Natural killer cell treated with Interleukin-12 subunit alpha and Interleukin-12 subunit beta and Interleukin-15 and Interleukin-18, amount 100 ng/mL, for 72 hours (primary cell): Measurements from ENCODE around the gene WDFY2. TPM values are rescaled to one million over a fixed set of nuclear protein-coding genes. Genes with fewer than 3 reads are reported as not detected.

Experiments
- ATAC-seq, 2 donors: fragments of 150-1000 bp; cut with Tn5 transposase in 1 of 2; sonication (Bioruptor Pico), chemical (Tn5 transposase) in 1 of 2; 2 replicates each; pipeline ENCODE4 v1.10.0; 2021
- DNase-seq: peaks from one replicate; pipeline ENCODE4 v3.0.0; 2022; ENCODE audit warnings: low spot score
- H3K27ac Mint-ChIP-seq, 2 donors: 1 replicate in 1 of 2; 2 replicates in 1 of 2; pipeline ENCODE4 v1.8.0; 2022; ENCODE audit warnings: mixed read lengths in 2 of 2, mild to moderate bottlenecking in 1 of 2, moderate library complexity in 1 of 2
- H3K27me3 Mint-ChIP-seq, 2 donors: 1 replicate in 1 of 2; 2 replicates in 1 of 2; pipeline ENCODE4 v1.8.0; 2022; ENCODE audit warnings: mixed read lengths in 2 of 2
- H3K36me3 Mint-ChIP-seq: one replicate; pipeline ENCODE4 v1.8.0; 2022; ENCODE audit warnings: mixed read lengths
- H3K4me1 Mint-ChIP-seq, 2 donors: 1 replicate in 1 of 2; 2 replicates in 1 of 2; pipeline ENCODE4 v1.8.0; 2022; ENCODE audit warnings: low read depth in 2 of 2, mixed read lengths in 2 of 2, mild to moderate bottlenecking in 1 of 2
- H3K4me3 Mint-ChIP-seq: one replicate; pipeline ENCODE4 v1.8.0; 2022; ENCODE audit warnings: mixed read lengths
- H3K9me3 Mint-ChIP-seq: 2 replicates; pipeline ENCODE4 v1.8.0; 2022; ENCODE audit warnings: mixed read lengths
- total RNA-seq, 2 donors: library from RNA; stranded (reverse); gene quantifications; one replicate each; pipeline ENCODE4 v1.2.3, GENCODE V29; 2022

The WDFY2 gene
- total RNA-seq, 2 donors from 2014 or later = 9.3 to 12.1 TPM

GRCh38 chr13:51600703-51601102 is 16.4 kb downstream of the WDFY2 start:
- Mint-ChIP-seq H3K27ac (no peak overlapping the region), H3K36me3 (no peaks in the 10 kb centered on the region), H3K27me3 (no peaks in the 10 kb centered on the region), H3K4me1 (peaks cover 18 to 31% of the 10 kb centered on the region in 2 donors), H3K9me3 (peaks cover 2% of the 10 kb centered on the region), H3K4me3 (no peak overlapping the region)
- DNase-seq (no peak), ATAC-seq (no peak)

DNA sequence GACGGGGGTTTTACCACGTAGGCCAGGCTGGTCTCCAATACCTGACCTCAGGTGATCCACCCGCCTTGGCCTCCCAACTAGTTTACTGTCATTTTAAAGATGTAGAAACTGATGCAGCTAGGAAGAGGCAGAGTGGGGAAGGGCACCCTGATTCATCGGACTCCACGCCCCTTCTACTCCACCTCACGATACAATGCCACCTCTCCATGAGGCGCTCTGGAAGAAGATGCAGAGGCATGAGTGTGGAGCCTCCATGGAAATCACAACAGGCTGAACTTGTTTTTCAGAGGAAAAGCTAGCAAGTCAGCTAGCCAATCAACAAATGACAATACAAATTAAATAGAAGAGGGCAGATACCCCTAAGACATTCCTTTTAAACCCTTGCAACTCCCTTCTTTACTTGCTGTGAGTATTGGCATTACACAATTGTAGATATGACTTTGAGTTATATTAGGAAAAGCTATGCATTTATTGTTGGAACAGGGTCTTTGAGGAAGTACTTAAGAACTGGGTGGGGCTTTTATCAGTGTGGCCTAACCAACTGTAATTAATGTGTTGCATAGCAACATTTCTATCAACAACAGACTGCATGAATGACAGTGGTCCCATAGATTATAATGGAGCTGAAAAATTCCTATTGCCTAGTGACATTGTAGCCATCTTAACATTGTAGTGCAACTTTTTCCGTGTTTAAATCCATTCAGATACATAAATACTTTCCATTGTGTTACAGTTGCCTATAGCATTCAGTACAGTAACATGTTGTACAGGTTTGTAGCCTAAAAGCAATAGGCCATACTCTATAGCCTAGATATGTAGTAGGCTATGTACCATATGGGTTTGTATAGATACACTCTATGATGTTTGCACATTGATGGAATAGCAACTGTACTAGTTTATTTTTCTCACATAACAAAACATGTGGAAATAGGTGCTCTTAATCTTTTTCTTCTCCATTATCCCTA is 17.6 kb downstream of the WDFY2 start:
- no peak for DNase-seq
- Mint-ChIP-seq H3K27me3 (no peaks in the 10 kb centered on the region), H3K4me1 (peaks cover 18 to 31% of the 10 kb centered on the region in 2 donors), H3K27ac (no peak overlapping the region), H3K36me3 (no peaks in the 10 kb centered on the region), H3K4me3 (no peak overlapping the region), H3K9me3 (peaks cover 2% of the 10 kb centered on the region)
- no peak for ATAC-seq

DNA sequence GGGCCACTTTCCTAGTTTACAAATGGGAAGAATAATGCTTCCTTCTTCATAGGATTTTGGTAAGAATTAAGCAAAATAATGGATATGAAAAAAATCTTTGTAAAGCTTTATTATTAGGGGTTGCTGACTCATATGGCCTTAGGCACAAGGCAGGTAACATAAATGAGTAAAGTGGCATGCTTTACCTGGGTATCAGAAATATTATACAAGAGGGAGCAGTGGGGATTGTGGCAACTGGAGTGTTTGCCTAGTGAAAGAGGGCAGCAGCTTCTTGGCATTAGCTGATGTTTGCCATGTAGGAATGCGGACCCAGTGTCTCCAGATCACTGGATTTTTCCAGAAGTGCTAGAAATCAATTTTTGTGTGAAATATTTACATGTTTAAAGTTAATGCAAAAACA is 19.5 kb downstream of the WDFY2 start:
- Mint-ChIP-seq H3K9me3 (peaks cover 2% of the 10 kb centered on the region), H3K4me3 (no peak overlapping the region), H3K4me1 (peaks cover 18 to 37% of the 10 kb centered on the region in 2 donors), H3K27me3 (no peaks in the 10 kb centered on the region), H3K27ac (no peak overlapping the region), H3K36me3 (no peaks in the 10 kb centered on the region)
- ATAC-seq = no peak
- no peak for DNase-seq

GRCh38 chr13:51605698-51606097 is 21.4 kb downstream of the WDFY2 start:
- DNase-seq (no peak), ATAC-seq (no peak)
- Mint-ChIP-seq H3K27ac (no peak overlapping the region), H3K9me3 (peaks cover 2% of the 10 kb centered on the region), H3K27me3 (no peaks in the 10 kb centered on the region), H3K4me1 (peaks cover 5 to 33% of the 10 kb centered on the region in 2 donors), H3K4me3 (no peak overlapping the region), H3K36me3 (no peaks in the 10 kb centered on the region)

- H3K36me3 Mint-ChIP-seq = no peaks in the 10 kb centered on the region
- H3K27ac Mint-ChIP-seq = no peak overlapping the region
- H3K4me1 Mint-ChIP-seq = peaks cover 10 to 27% of the 10 kb centered on the region in 2 donors
- peaks cover 2% of the 10 kb centered on the region for H3K9me3 Mint-ChIP-seq
- no peaks in the 10 kb centered on the region for H3K27me3 Mint-ChIP-seq
- DNase-seq (no peak), ATAC-seq (no peak)
- no peak overlapping the region for H3K4me3 Mint-ChIP-seq
Measured at GRCh38 chr13:51607165-51607564, 22.9 kb downstream of the WDFY2 start.

GRCh38 chr13:51608857-51609406 is 24.7 kb downstream of the WDFY2 start:
- H3K36me3 Mint-ChIP-seq = no peaks in the 10 kb centered on the region
- H3K9me3 Mint-ChIP-seq = peaks cover 2% of the 10 kb centered on the region
- peaks cover 10 to 17% of the 10 kb centered on the region in 2 donors for H3K4me1 Mint-ChIP-seq
- ATAC-seq = no peak
- no peaks in the 10 kb centered on the region for H3K27me3 Mint-ChIP-seq
- no peak overlapping the region for H3K4me3 Mint-ChIP-seq
- H3K27ac Mint-ChIP-seq = no peak overlapping the region
- no peak for DNase-seq

DNA sequence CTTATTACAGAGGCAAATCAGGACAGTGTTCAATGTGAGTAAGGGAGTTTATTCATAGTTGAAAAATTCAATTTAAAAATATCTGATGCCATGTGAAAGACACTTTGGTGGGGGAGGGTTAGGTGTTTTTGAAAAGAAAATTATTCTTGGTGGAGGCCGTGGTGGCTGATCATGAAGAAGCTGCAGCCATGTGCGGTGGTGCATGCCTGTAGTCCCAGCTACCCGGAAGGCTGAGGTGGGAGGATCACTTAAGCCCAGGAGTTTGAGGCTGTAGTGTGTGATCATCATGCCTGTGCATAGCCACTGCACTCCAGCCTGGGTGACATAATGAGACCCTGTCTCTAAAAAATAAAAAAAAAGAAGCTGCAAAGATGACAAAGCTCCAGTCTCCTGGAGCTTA is 28.6 kb downstream of the WDFY2 start:
- H3K4me1 Mint-ChIP-seq = peaks cover 12 to 17% of the 10 kb centered on the region in 2 donors
- DNase-seq (no peak), ATAC-seq (no peak)
- no peaks in the 10 kb centered on the region for H3K27me3 Mint-ChIP-seq
- H3K4me3 Mint-ChIP-seq = no peak overlapping the region
- no peaks in the 10 kb centered on the region for H3K9me3 Mint-ChIP-seq
- H3K27ac Mint-ChIP-seq = peak overlapping the region in 1 of 2 donors; percentile 49
- no peaks in the 10 kb centered on the region for H3K36me3 Mint-ChIP-seq

- H3K36me3 Mint-ChIP-seq = no peaks in the 10 kb centered on the region
- H3K27me3 Mint-ChIP-seq = no peaks in the 10 kb centered on the region
- H3K27ac Mint-ChIP-seq = no peak overlapping the region
- peaks cover 13 to 18% of the 10 kb centered on the region in 2 donors for H3K4me1 Mint-ChIP-seq
- no peaks in the 10 kb centered on the region for H3K9me3 Mint-ChIP-seq
- no peak for ATAC-seq
- no peak overlapping the region for H3K4me3 Mint-ChIP-seq
- DNase-seq = no peak
Measured at GRCh38 chr13:51613535-51613934, 29.3 kb downstream of the WDFY2 start.

DNA sequence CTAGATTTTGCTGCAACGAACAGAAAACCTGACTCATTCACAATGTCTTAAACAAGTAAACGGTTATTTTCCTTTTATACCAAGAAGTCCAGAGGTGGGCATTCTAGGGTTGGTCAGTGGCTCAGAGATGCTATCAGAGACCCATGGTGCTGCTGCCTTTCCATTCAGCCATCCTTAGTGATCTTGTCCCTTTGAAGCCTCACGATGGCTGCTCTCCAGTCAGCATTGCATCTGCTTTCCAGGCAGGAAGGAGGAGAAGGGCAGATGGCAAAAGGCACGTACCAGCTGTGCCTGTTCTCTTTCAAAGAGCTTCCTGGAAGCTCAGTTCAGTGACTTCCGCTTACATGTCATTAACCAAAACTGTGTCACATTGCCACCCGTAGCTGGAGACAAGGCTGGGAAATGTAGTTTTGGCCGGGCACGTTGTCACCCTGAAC is 30.1 kb downstream of the WDFY2 start:
- peak; percentile 79 to 80 for ATAC-seq
- Mint-ChIP-seq H3K36me3 (no peaks in the 10 kb centered on the region), H3K27ac (peak overlapping the region; percentile 87 to 94), H3K9me3 (no peaks in the 10 kb centered on the region), H3K4me1 (peaks cover 21 to 22% of the 10 kb centered on the region in 2 donors), H3K27me3 (no peaks in the 10 kb centered on the region), H3K4me3 (peak overlapping the region; percentile 73)
- DNase-seq = no peak

GRCh38 chr13:51618626-51619025 is 34.4 kb downstream of the WDFY2 start:
- H3K4me3 Mint-ChIP-seq = no peak overlapping the region
- peaks cover 43 to 44% of the 10 kb centered on the region in 2 donors for H3K4me1 Mint-ChIP-seq
- no peaks in the 10 kb centered on the region for H3K27me3 Mint-ChIP-seq
- H3K9me3 Mint-ChIP-seq = no peaks in the 10 kb centered on the region
- ATAC-seq = no peak
- H3K36me3 Mint-ChIP-seq = no peaks in the 10 kb centered on the region
- H3K27ac Mint-ChIP-seq = peak overlapping the region in 1 of 2 donors; percentile 61
- DNase-seq = no peak

DNA sequence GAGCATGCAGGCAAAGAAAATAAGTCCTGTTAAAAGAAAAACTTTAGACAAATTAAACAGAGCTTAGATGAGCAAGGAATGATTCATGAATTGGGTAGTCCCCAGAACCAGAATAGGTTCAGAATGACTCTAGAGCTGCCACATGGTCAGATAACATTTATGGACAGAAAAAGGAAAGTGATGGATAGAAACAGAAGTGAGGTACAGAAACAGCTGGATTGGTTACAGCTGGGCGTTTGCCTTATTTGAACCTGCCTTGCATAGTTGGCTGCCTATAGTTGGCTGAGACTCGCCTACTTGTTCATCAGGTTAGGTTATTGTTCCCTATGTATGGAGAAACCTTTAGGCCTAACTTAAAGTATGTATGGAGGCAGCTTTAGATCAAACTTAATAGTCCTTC is 35.4 kb downstream of the WDFY2 start:
- Mint-ChIP-seq H3K27ac (peak overlapping the region in 1 of 2 donors; percentile 61), H3K4me1 (peaks cover 46% of the 10 kb centered on the region in 2 donors), H3K36me3 (no peaks in the 10 kb centered on the region), H3K27me3 (no peaks in the 10 kb centered on the region), H3K4me3 (no peak overlapping the region), H3K9me3 (no peaks in the 10 kb centered on the region)
- no peak for DNase-seq
- peak; percentile 87 to 88 for ATAC-seq

DNA sequence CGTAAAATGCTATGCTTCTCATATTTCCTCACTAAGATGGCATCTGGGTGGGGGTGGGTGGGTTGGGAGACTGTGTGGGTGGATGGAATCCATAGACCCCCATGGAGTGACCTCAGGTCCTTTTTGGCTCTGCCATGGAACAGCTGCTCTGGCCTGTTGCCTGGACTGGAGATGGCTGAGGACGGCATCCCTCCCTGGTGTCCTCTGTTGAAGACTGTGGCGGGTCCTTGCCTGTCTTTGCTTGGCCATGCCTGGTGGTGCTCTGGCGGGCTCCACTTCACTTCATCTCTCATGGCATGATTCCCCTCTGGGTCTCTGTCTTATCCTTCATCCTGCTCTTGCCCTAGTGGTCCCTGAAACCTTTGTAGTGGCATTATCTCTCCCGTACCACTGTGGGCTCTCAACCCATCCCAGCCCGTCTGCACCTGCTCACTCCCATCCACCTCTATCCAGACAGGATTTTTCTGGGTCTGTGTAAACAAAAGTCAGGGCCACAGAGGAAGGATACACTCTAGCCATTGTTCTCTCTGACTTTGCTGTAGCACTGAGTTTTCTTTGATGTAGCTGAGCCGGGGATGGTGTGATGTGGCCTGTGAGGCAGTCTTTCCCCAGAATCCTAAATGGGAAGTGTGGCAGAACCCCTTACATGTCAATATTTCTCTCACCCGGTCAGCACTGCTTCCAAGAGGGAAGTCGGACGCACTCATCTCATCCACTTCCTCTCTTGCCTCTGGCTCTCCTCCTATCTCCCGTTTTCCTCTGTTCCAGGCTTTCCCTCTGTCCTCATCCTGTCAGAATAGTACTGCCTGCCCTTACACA is 36.1 kb downstream of the WDFY2 start:
- Mint-ChIP-seq H3K36me3 (no peaks in the 10 kb centered on the region), H3K27ac (peak overlapping the region in 1 of 2 donors; percentile 9), H3K9me3 (no peaks in the 10 kb centered on the region), H3K4me1 (peaks cover 49 to 51% of the 10 kb centered on the region in 2 donors), H3K4me3 (no peak overlapping the region), H3K27me3 (no peaks in the 10 kb centered on the region)
- no peak for ATAC-seq
- no peak for DNase-seq

- DNase-seq (no peak), ATAC-seq (no peak)
- H3K36me3 Mint-ChIP-seq = no peaks in the 10 kb centered on the region
- H3K4me3 Mint-ChIP-seq = no peak overlapping the region
- no peaks in the 10 kb centered on the region for H3K27me3 Mint-ChIP-seq
- H3K9me3 Mint-ChIP-seq = no peaks in the 10 kb centered on the region
- H3K4me1 Mint-ChIP-seq = peaks cover 44 to 49% of the 10 kb centered on the region in 2 donors
- peak overlapping the region in 1 of 2 donors; percentile 37 for H3K27ac Mint-ChIP-seq
Measured at GRCh38 chr13:51621602-51622001, 37.3 kb downstream of the WDFY2 start.
